ENCODE data around the gene OR4K1. TPM values are rescaled to one million over a fixed set of nuclear protein-coding genes. Genes with fewer than 3 reads are reported as not detected.

Gene OR4K1, protein sequence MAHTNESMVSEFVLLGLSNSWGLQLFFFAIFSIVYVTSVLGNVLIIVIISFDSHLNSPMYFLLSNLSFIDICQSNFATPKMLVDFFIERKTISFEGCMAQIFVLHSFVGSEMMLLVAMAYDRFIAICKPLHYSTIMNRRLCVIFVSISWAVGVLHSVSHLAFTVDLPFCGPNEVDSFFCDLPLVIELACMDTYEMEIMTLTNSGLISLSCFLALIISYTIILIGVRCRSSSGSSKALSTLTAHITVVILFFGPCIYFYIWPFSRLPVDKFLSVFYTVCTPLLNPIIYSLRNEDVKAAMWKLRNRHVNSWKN
- total RNA-seq (2022) (not detected in 2 replicates), Bru-seq, nascent RNA (not detected), BruChase-seq, experiment 1, labeled RNA remaining after a 2-hour chase (not detected), BruChase-seq, experiment 2, labeled RNA remaining after a 6-hour chase (not detected)
- long read RNA-seq, result 0 reads

DNA sequence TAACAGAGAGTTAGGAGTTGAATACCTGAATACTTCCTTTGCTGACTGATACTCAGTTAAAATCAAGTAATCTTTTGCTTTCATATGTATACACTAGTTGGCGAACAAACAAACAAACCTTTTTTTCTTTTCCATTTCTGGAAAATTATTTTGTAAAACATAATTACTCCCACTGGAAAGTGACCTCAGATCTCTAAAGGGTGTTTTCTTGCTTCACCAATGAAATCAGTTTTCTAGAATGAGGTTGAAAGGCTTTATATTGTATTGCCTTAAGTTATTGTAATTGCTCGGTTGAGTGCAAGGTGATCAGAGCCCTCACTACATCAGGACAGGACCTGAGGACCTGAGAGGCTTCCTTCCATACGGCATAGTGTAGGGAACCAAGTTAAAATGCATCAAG lies at the start of gene OR4K1:
Gene OR4K1, plus strand, starts transcription at position 301 of the 400 bp plus-strand sequence. CDS start 4,750 bp downstream, outside the sequence.
- no peaks in the 10 kb centered on the region for H3K36me3 ChIP-seq (ENCODE audit: control insufficient read depth, insufficient read depth, low read length)
- Mint-ChIP-seq H3K27me3 (ENCODE audit: insufficient read depth, unreplicated experiment) (peaks cover 2% of the 10 kb centered on the region), H3K27ac (ENCODE audit: unreplicated experiment) (no peak within 1 kb of the TSS), H3K36me3 (ENCODE audit: insufficient read depth, unreplicated experiment) (no peaks in the 10 kb centered on the region), H3K9me3 (ENCODE audit: unreplicated experiment) (no peaks in the 10 kb centered on the region), H3K4me1 (ENCODE audit: low read depth, unreplicated experiment) (no peaks in the 10 kb centered on the region), H3K4me3 (ENCODE audit: unreplicated experiment) (no peak within 1 kb of the TSS)
- no peak for DNase-seq
- no peaks in the 10 kb centered on the region for H3K9me3 ChIP-seq
- intact Hi-C loops (cut with micrococcal nuclease; ENCODE audit: unreplicated experiment), result no loop called here
- H3K4me3 ChIP-seq (ENCODE audit: low read depth, low read length), result no peak within 1 kb of the TSS
- no peaks in the 10 kb centered on the region for H3K27me3 ChIP-seq (replicated peaks; ENCODE audit: control insufficient read depth, insufficient read depth, low read length)
- POLR2A ChIA-PET, result no interaction called here
- H3K4me1 ChIP-seq, result no peaks in the 10 kb centered on the region
- BruUV-seq (replicated peaks), result no TSS peak
- CTCF ChIA-PET, result no interaction called here
- TF ChIP-seq, protein P1, sequence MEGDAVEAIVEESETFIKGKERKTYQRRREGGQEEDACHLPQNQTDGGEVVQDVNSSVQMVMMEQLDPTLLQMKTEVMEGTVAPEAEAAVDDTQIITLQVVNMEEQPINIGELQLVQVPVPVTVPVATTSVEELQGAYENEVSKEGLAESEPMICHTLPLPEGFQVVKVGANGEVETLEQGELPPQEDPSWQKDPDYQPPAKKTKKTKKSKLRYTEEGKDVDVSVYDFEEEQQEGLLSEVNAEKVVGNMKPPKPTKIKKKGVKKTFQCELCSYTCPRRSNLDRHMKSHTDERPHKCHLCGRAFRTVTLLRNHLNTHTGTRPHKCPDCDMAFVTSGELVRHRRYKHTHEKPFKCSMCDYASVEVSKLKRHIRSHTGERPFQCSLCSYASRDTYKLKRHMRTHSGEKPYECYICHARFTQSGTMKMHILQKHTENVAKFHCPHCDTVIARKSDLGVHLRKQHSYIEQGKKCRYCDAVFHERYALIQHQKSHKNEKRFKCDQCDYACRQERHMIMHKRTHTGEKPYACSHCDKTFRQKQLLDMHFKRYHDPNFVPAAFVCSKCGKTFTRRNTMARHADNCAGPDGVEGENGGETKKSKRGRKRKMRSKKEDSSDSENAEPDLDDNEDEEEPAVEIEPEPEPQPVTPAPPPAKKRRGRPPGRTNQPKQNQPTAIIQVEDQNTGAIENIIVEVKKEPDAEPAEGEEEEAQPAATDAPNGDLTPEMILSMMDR (IDR thresholded peaks at IDR 0.05; ENCODE audit: insufficient read depth in 1 of 2, low read depth in 1 of 2, low read length in 1 of 2, severe bottlenecking in 1 of 2, unreplicated experiment in 1 of 2), result no peak

DNA sequence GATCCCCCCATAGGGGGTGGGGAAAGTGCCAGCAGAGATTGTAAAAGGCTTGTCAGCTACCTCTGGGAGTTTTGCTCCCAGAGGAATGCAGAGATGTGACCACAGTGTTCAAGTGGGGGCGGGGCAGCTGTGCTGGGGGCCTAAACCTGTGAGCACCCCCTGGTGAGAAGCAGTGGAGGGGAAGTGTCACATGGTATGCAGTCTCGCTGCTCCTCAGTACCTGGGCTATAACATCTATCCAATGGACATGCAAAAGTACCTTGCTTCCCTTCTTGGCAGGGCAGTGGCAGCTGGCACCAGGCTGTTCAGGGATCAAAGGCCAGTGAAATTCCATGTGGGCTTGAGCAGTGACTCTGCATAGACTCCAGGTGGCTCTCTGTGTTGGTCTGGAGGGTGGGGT lies 35.4 kb upstream of the OR4K1 start:
- no TSS peak for BruUV-seq (replicated peaks)
- H3K27ac Mint-ChIP-seq (ENCODE audit: unreplicated experiment), result no peak overlapping the region
- CTCF ChIA-PET, result no interaction called here
- Histone ChIP-seq H3K36me3 (ENCODE audit: control insufficient read depth, insufficient read depth, low read length) (no peaks in the 10 kb centered on the region), H3K4me3 (ENCODE audit: low read depth, low read length) (no peak overlapping the region), H3K9me3 (peaks cover 18% of the 10 kb centered on the region; the same call in 1 of the 2 replicates), H3K27me3 (replicated peaks; ENCODE audit: control insufficient read depth, insufficient read depth, low read length) (no peaks in the 10 kb centered on the region), H3K4me1 (no peaks in the 10 kb centered on the region)
- H3K27me3 Mint-ChIP-seq (ENCODE audit: insufficient read depth, unreplicated experiment), result no peaks in the 10 kb centered on the region
- no peaks in the 10 kb centered on the region for H3K4me1 Mint-ChIP-seq (ENCODE audit: low read depth, unreplicated experiment)
- no peaks in the 10 kb centered on the region for H3K9me3 Mint-ChIP-seq (ENCODE audit: unreplicated experiment)
- intact Hi-C loops (cut with micrococcal nuclease; ENCODE audit: unreplicated experiment), result no loop called here
- DNase-seq, result no peak
- TF ChIP-seq, protein P1 (IDR thresholded peaks at IDR 0.05; ENCODE audit: insufficient read depth in 1 of 2, low read depth in 1 of 2, low read length in 1 of 2, severe bottlenecking in 1 of 2, unreplicated experiment in 1 of 2), result no peak
- H3K36me3 Mint-ChIP-seq (ENCODE audit: insufficient read depth, unreplicated experiment), result no peaks in the 10 kb centered on the region
- no peak overlapping the region for H3K4me3 Mint-ChIP-seq (ENCODE audit: unreplicated experiment)
- POLR2A ChIA-PET, result no interaction called here

DNA sequence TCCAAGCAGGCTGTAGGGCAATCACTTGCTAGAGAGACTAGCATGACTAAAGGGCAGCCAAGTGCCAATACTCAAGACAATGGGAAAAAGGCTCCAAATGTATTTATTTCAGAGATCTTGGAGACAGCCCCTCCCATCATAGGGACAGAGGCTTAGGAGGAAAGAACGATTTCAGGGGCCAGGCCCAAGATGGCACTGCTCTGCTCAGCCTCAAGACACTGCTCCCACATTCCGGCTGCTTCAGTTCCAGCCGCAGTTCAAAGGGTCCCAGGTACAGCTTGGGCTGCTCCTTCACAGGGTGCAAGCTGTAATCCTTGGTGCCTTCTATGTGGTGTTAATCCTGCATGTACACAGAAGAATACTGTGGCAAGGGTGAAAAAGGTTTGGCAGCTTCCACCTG lies 29.7 kb upstream of the OR4K1 start:
- Histone ChIP-seq H3K4me3 (ENCODE audit: low read depth, low read length) (no peak overlapping the region), H3K27me3 (replicated peaks; ENCODE audit: control insufficient read depth, insufficient read depth, low read length) (no peaks in the 10 kb centered on the region), H3K4me1 (no peaks in the 10 kb centered on the region), H3K36me3 (ENCODE audit: control insufficient read depth, insufficient read depth, low read length) (no peaks in the 10 kb centered on the region), H3K9me3 (peaks cover 6% of the 10 kb centered on the region; the same call in 1 of the 2 replicates)
- no peaks in the 10 kb centered on the region for H3K36me3 Mint-ChIP-seq (ENCODE audit: insufficient read depth, unreplicated experiment)
- no peak for DNase-seq
- ChIA-PET POLR2A (no interaction called here), CTCF (no interaction called here)
- no peaks in the 10 kb centered on the region for H3K4me1 Mint-ChIP-seq (ENCODE audit: low read depth, unreplicated experiment)
- H3K27me3 Mint-ChIP-seq (ENCODE audit: insufficient read depth, unreplicated experiment), result no peaks in the 10 kb centered on the region
- no peak overlapping the region for H3K4me3 Mint-ChIP-seq (ENCODE audit: unreplicated experiment)
- TF ChIP-seq, protein P1 (IDR thresholded peaks at IDR 0.05; ENCODE audit: insufficient read depth in 1 of 2, low read depth in 1 of 2, low read length in 1 of 2, severe bottlenecking in 1 of 2, unreplicated experiment in 1 of 2), result no peak
- H3K9me3 Mint-ChIP-seq (ENCODE audit: unreplicated experiment), result no peaks in the 10 kb centered on the region
- BruUV-seq (replicated peaks), result no TSS peak
- no peak overlapping the region for H3K27ac Mint-ChIP-seq (ENCODE audit: unreplicated experiment)
- intact Hi-C loops (cut with micrococcal nuclease; ENCODE audit: unreplicated experiment), result no loop called here
